T-helper 1 cell (primary cell): ENCODE measurements around the gene NOD1.
A peak's percentile ranks its signal among the peaks of the same experiment; 100 is the strongest.
"Not testable (repeated sequence)": the region's sequence is repeated elsewhere in the genome, so short reads cannot be mapped to it uniquely, and the experiment has no call there.

ENCODE experiments used
- DNase-seq, 5 donors: peaks; one replicate each; pipeline ENCODE4 v3.0.0-alpha.2; 2012 to 2020

NOD1 gene

DNA sequence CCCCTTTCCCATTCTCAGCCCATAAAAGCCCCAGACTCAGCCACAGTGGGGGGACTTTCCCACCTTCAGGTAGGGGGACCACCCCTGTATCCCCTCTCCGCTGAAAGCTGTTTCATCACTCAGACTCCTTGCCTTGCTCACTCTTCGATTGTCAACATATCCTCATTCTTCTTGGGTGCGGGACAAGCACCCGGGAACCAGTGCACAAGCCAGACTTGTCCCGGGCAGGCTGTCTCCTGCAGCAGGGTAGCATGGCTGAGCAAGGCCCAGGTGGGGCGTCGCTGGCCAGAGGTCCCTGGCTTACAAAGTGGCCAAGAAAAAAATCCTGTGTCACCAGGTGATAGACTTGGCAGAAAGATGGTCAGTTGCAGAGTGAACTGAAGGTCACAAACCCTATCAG, 64.7 kb downstream of the NOD1 start:
- DNase-seq = no peak

- DNase-seq = peak in 2 of 5 donors; percentile 2 to 18
Observed at GRCh38 chr7:30412782-30413504, 65.6 kb downstream of the NOD1 start.

DNA sequence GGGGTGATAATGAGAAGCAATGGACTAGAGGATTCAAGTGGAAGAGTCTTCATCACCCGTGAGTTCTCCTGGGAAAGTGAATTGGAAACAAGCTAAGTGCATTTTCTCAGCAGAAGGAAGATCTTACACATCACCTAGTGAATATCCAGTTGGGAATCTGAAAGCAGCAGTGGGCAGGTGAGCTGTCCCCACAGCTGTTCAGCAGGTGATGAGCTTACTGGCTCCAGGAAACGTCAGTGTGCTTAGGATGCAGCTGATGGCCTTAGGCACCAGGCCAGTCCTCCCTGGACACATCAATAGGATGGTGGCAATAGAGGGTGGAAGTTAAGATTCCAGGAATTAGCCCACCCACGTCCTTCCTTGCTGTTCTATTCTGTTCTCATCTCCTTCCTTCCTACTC, 66.7 kb downstream of the NOD1 start:
- no peak for DNase-seq

DNA sequence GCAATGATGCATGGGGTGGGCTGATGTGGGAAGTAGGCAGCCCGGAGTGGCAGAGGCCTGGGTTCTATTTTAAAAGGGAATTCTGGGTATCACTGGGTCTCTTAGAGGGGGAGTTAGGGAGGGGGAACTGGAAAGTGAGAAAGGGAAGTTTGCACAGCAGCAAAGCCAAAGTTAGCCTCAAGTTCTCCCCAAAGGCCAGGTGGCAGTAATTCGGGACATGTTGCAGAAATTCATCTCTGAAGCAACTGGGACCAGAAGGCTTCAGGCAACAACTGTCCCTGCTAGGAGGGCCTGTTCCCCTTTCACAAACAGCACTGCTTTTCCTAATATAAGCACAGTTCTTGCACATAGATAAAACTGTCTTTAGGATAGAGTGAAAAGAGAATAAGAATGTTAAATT, 67.4 kb downstream of the NOD1 start:
- no peak for DNase-seq

- DNase-seq = no peak
Observed at GRCh38 chr7:30406664-30407425, 71.7 kb downstream of the NOD1 start.

- no peak for DNase-seq
Observed at GRCh38 chr7:30405179-30405578, 73.4 kb downstream of the NOD1 start.

DNA sequence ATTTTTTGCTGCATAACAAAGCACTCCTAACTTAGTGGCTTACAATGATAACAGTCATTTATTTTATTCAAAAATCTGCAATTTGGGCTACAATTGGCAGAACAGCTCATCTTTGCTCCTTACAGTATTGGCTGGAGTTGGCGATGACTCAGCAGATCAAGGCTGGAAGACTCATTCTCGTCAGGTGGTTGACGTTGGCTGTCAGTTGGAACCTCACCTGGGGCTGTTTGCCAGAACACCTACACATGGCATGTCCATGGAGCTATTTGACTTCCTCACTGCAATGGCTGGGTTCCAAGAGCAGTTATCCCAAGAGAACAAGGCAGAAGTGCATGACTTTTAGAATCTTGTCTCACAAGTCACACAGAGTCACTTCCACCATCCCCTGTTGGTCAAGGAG, 75.1 kb downstream of the NOD1 start:
- no peak for DNase-seq

- no peak for DNase-seq
Observed at GRCh38 chr7:30396389-30396788, 82.2 kb downstream of the NOD1 start.

DNA sequence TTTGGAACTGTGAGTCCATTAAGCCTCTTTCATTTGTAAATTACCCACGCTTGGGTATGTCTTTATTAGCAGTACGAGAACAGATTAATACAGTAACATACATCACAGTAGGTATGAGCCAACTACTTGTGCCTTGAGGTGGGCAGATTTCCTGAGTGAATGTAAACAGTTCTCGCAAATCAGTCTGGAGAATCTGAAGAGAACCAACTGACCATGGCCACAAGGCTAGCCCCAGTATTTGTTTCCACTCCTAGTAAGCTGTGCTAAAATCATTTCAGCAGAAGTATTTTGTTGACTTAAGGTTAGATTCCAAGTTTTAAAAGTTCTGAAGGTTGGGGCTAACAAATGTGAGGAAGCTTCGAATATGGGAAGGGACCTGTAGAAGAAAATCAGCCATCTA, 82.9 kb downstream of the NOD1 start:
- DNase-seq = no peak

DNA sequence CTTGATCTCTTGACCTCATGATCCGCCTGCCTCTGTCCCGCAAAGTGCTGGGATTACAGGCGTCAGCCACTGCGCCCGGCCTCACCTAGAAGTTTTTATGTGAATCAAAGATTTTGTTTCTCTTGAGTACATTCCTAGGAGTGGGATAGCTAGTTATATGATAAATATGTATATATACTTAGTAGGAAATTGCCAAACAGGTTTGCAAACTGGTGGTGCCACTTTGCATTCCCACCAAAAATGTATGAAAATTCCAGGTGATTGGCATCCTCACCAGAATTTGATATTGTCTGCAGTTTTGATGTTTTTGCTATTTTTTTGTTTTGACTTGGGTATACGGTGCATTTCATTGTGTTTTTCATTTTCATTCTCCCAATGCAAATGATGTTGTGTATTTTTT, 86.8 kb downstream of the NOD1 start:
- no peak for DNase-seq

DNA sequence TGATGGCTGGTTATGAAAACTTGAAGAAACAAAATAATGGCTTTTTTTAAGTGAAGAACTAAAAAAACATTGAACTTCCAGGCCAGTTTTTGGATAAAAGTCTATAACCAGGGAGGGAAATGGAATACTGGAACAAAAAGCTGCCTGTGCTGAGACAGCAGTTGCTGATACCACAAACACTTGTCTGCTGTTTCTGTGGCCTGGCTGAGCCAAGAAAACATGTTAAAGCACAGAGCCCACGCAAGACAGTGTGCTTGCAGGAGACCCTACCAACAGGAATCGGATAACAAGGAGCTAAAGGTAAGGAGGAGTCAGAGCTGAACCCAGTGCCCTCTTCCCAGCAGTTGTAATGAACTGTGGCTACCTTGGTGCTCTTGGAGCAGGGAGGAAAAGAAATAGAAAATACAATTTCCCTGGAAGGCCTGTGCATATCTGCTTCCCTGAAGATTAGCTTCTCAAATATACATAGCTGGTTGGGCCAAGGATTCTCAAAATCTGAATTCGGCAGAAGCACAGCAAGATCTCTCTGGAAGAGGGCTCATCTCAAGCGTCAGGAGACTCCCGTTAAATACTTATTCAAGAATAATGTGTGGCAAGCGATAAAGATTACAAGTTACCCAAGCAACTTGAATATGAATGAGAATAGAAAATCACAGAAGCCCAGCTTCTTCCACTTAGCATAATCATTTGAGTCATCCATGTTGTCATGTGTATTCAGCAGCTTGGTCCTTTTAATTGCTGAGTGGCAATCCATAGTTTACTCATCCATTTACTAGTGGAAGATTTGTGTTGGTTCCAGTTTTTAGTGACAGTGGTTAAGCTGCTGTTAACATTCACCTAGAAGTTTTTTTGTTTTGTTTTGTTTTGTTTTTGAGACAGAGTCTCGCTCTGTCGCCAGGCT, 87.6 kb downstream of the NOD1 start:
- DNase-seq = no peak

DNA sequence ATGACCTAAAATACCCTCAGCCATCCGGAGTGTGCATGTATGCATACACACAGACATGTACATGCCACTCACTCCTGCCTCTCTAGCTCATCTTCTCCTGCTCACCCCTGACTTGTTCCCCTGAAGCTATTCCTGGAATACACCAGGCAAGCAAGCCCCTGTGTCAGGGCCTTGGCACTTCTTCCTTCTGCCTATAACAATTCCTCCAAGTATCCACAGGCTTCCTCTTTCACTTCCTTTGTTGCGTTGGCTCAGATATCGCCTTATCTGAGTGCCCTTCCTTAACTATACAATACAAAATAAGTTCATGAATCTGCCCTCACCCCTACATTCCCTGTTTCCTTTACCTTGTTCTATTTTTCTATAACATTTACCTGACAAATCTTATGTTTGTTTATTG, 88.8 kb downstream of the NOD1 start:
- no peak for DNase-seq

DNA sequence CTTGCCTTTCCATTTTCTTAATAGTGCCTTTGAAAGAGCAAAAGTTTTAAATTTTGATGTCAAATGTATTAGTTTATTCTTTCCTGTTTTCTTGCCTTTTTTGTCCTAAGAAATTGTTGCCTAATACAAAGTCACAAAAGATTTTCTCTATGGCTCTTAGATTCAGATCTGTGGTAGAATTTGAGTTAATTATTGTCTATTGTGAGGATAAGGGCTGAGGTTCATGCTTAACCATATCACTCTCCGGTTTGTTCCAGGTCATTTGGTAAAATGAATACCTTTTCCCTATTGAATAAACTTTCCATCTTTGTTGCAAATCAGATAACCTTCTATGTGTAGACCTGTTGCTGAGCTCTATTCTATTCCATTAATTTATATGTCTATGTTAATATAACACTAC, 96.0 kb downstream of the NOD1 start:
- no peak for DNase-seq

DNA sequence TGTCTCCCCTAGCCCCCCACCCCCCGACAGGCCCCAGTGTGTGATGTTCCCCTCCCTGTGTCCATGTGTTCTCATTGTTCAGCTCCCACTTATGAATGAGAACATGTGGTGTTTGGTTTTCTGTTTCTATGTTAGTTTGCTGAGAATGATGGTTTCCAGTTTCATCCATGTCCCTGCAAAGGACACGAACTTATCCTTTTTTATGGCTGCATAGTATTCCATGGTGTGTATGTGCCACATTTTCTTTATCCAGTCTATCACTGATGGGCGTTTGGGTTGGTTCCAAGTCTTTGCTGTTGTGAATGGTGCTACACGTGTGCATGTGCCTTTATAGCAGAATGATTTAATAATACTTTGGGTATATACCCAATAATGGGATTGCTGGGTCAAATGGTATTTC, 97.8 kb downstream of the NOD1 start:
- DNase-seq = not testable (repeated sequence)

DNA sequence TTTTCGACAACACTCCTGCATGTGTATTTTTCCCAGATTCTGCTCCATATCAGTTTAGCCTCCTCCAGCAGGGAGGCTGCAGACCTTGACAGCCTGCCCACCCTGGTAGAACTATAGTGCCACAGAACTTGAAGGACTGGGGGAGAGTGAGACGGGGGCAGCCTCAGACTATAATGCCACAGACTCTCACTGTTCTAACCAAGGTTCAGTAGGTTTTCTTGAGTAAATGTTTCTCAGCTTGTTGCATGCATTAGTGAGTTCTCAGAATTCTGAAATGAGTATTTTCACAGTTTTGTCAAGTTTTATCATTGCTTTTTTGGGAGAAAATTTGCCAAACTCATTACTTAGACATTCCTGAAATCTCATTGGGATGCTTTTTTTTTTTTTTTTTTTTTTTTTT, 98.3 kb downstream of the NOD1 start:
- no peak for DNase-seq

- no peak for DNase-seq
Observed at GRCh38 chr7:30379741-30380140, 98.8 kb downstream of the NOD1 start.

DNA sequence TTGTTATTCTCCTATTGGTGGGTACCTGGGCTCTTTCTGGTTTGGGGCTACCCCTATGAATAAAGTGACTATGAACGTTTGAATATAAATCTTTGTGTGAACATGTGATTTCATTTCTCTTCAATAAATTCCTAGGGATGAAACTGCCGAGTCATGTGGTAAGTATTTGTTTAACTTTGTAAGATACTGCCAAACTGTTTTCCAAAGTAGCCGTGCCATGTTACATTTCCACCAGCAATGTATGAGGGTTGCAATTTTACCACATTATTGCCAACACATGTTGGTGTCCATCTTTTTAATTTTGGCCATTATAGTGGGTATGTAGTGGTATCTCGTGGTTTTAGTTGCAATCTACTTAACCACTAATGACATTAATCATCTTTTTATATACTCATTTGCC, 99.5 kb downstream of the NOD1 start:
- no peak for DNase-seq

DNA sequence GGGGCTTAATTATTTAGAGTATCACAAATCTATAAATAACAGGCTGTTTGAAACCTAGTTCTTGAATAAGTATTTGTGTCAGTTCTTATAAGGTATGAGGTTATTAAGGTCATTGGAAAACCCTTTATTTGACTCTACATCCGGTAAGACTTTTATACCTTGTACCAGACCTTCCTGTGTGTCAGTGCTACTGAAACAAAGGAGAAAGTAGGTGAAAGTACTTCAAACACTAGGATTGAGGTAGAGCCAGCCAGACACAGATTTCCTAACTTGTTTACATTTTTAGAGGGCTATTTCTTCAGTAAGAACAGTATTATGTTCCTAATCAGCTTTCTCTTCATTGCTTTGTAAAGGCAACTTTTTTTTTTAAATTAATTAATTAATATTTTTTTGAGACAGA, 100.3 kb downstream of the NOD1 start:
- no peak for DNase-seq
